NCI-H524 treated with DMSO at 0.1 percent for 48 hours (cell line): Measurements from ENCODE around the gene ZNF394.
A peak's percentile ranks its signal among the peaks of the same experiment; 100 is the strongest.
"Not testable (repeated sequence)": the region's sequence is repeated elsewhere in the genome, so short reads cannot be mapped to it uniquely, and the experiment has no call there.

Experiments used
- DNase-seq: peaks from one replicate; lab custom pipeline; 2025; lab: John Stamatoyannopoulos, UW

Gene ZNF394

GRCh38 chr7:99499721-99500636 is at the start of gene ZNF394:
ZNF394 (minus strand) TSS chr7:99500281; CDS start chr7:99500093, 188 bp downstream.
- DNase-seq = peak; percentile 66

GRCh38 chr7:99549545-99549944 is 49.5 kb upstream of the ZNF394 start:
- DNase-seq = not testable (repeated sequence)

GRCh38 chr7:99545308-99545707 is 45.2 kb upstream of the ZNF394 start:
- DNase-seq = not testable (repeated sequence)

GRCh38 chr7:99543916-99544315 is 43.8 kb upstream of the ZNF394 start:
- DNase-seq = no peak

- no peak for DNase-seq
These were observed 43.1 kb upstream of the ZNF394 start for GRCh38 chr7:99543081-99543671.

- no peak for DNase-seq
These were observed 41.1 kb upstream of the ZNF394 start for GRCh38 chr7:99541212-99541611.

- DNase-seq = no peak
These were observed 40.5 kb upstream of the ZNF394 start for GRCh38 chr7:99540542-99540941.

- DNase-seq = no peak
These were observed 39.2 kb upstream of the ZNF394 start for GRCh38 chr7:99539213-99539811.

GRCh38 chr7:99535667-99536066 is 35.6 kb upstream of the ZNF394 start:
- DNase-seq = no peak

GRCh38 chr7:99531354-99531765 is 31.3 kb upstream of the ZNF394 start:
- DNase-seq = no peak

- DNase-seq = no peak
These were observed 25.8 kb upstream of the ZNF394 start for GRCh38 chr7:99525713-99526440.

GRCh38 chr7:99521399-99521798 is 21.3 kb upstream of the ZNF394 start:
- no peak for DNase-seq

GRCh38 chr7:99514050-99514449 is 14.0 kb upstream of the ZNF394 start:
- no peak for DNase-seq

GRCh38 chr7:99505324-99505662 is 5.2 kb upstream of the ZNF394 start:
- no peak for DNase-seq

GRCh38 chr7:99504603-99505323 is 4.7 kb upstream of the ZNF394 start, which contains the start of gene ZKSCAN5:
ZKSCAN5 (plus strand) TSS chr7:99504662; CDS start chr7:99506045, 1,383 bp downstream.
- DNase-seq = peak; percentile 86

- DNase-seq = no peak
These were observed 4.2 kb upstream of the ZNF394 start for GRCh38 chr7:99504281-99504602.

GRCh38 chr7:99501236-99501635 is 1.2 kb upstream of the ZNF394 start:
- DNase-seq = not testable (repeated sequence)

- DNase-seq = no peak
These were observed 542 bp upstream of the ZNF394 start for GRCh38 chr7:99500637-99501009.

- DNase-seq = no peak
These were observed 735 bp downstream of the ZNF394 start for GRCh38 chr7:99499371-99499720.

- no peak for DNase-seq
These were observed 1.5 kb downstream of the ZNF394 start for GRCh38 chr7:99498546-99498944.

GRCh38 chr7:99497766-99498545 is 2.1 kb downstream of the ZNF394 start:
- DNase-seq = no peak
